K562 (cell line): ENCODE results near the gene CCDC85B.

ENCODE experiments used
- CREM ChIP-seq: IDR thresholded peaks from 2 replicates; pipeline ENCODE4 v1.6.1; 2014; ENCODE audit warnings: antibody characterized with exemption, low read depth
- ETV6 ChIP-seq, 3 experiments: fragments of 150-350 bp in 1 of 3; sonication (generic) in 1 of 3; formaldehyde crosslinking in 1 of 3; IDR thresholded peaks; 2 replicates each; pipeline versions ENCODE4 v1.6.1 to v1.8.0; 2014 to 2022; ENCODE audit warnings: borderline replicate concordance in 2 of 3, low read depth in 2 of 3, antibody characterized with exemption in 1 of 3, low read length in 1 of 3, mild to moderate bottlenecking in 1 of 3, missing genetic modification reagents in 1 of 3
- EZH2 ChIP-seq: IDR thresholded peaks from 2 replicates; pipeline ENCODE4 v1.6.1; 2012; ENCODE audit warnings: low read depth, mild to moderate bottlenecking, inconsistent platforms, low read length, borderline replicate concordance
- GABPB1 ChIP-seq: sonication (generic); formaldehyde crosslinking; IDR thresholded peaks from 2 replicates; pipeline ENCODE4 v1.8.0; 2022; ENCODE audit warnings: mild to moderate bottlenecking, missing genetic modification reagents
- HNRNPLL ChIP-seq: fragments of 200-400 bp; formaldehyde crosslinking; IDR thresholded peaks from 2 replicates; pipeline ENCODE4 v1.6.1; 2017; ENCODE audit warnings: low read length, low read depth, mild to moderate bottlenecking; ENCODE audit not compliant: poor library complexity, severe bottlenecking
- MXI1 ChIP-seq: IDR thresholded peaks from 2 replicates; pipeline ENCODE4 v1.6.1; 2011; ENCODE audit warnings: low read depth, mild to moderate bottlenecking, improper control_type of control experiment, low read length
- NFYB ChIP-seq: IDR thresholded peaks from 2 replicates; pipeline ENCODE4 v1.6.1; 2011; ENCODE audit warnings: mild to moderate bottlenecking, moderate library complexity; ENCODE audit not compliant: insufficient read length; ENCODE audit errors: extremely low read depth
- NUFIP1 ChIP-seq: fragments of 450-650 bp; IDR thresholded peaks from 2 replicates; pipeline ENCODE4 v1.6.1; 2018; ENCODE audit not compliant: partially characterized antibody
- POLR2A ChIP-seq: fragments of 450-650 bp; conservative IDR thresholded peaks from 2 replicates; pipeline ENCODE4 v1.6.1; 2016
- ZFP36 ChIP-seq: fragments of 150-350 bp; IDR thresholded peaks from 2 replicates; pipeline ENCODE4 v1.6.1; 2018; ENCODE audit warnings: low read length, low read depth; ENCODE audit not compliant: partially characterized antibody
- ZNF263 ChIP-seq: sonication (generic); formaldehyde crosslinking; IDR thresholded peaks from 2 replicates; pipeline ENCODE4 v1.8.0; 2022; ENCODE audit warnings: mild to moderate bottlenecking, missing genetic modification reagents, borderline replicate concordance
- TF ChIP-seq, protein P1 (sequence below), 3 experiments: IDR thresholded peaks in 2 of 3; conservative IDR thresholded peaks in 1 of 3; 2 replicates each; pipeline ENCODE4 v1.5.1; 2011 to 2012; ENCODE audit warnings: low read length in 3 of 3, mild to moderate bottlenecking in 3 of 3, control low read depth in 2 of 3, improper control_type of control experiment in 1 of 3, inconsistent platforms in 1 of 3, low read depth in 1 of 3, mixed read lengths in 1 of 3, moderate library complexity in 1 of 3; ENCODE audit not compliant: insufficient read depth in 2 of 3
- TF ChIP-seq, protein P2 (sequence below), 2 experiments: fragments of 450-650 bp in 1 of 2; sonication (generic) in 1 of 2; formaldehyde crosslinking; conservative IDR thresholded peaks; 2 replicates each; pipeline versions ENCODE4 v1.4.0 to v1.8.1; 2020 to 2022; ENCODE audit warnings: mild to moderate bottlenecking in 1 of 2, missing genetic modification reagents in 1 of 2
- TF ChIP-seq, protein P3 (sequence below): sonication (generic); formaldehyde crosslinking; IDR thresholded peaks from 2 replicates; pipeline ENCODE4 v1.8.0; 2023; ENCODE audit warnings: mild to moderate bottlenecking, missing genetic modification reagents

DNA sequence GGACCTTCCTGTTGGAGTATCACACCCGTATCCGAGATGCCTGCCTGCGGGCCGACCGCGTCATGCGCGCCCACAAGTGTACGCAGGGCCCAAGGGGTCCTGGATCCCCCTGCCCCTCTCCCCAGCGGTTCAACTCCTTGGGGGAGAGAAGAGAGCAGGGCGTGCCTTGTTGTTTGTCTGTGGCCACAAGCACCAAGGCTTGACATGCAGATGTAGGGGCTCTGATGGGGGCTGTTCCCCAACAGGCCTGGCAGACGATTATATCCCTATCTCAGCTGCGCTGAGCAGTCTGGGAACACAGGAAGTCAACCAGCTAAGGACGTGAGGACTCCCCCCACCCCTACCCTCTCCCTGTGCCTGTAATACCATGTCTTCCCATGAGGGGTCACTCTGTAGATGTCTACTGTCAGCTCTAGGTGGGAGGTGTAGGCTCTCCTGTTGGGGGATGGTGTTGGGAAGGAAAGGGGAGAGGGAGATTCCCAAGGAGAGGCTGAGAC is 39.3 kb upstream of the CCDC85B start:
- TF ChIP-seq EZH2 (no peak), CREM (no peak), ZNF263 (CRISPR knock-in tag) (no peak), NFYB (no peak), MXI1 (no peak), NUFIP1 (no peak), GABPB1 (CRISPR knock-in tag) (no peak), POLR2A (no peak), ZFP36 (no peak), HNRNPLL (no peak), ETV6 (IDR thresholded peaks at IDR 0.05; ENCODE audit: borderline replicate concordance in 1 of 2, low read depth in 2 of 2, low read length in 1 of 2) (no peak), ETV6 (CRISPR knock-in tag; IDR thresholded peaks at IDR 0.05; ENCODE audit: borderline replicate concordance) (no peak)
- TF ChIP-seq, protein P1, sequence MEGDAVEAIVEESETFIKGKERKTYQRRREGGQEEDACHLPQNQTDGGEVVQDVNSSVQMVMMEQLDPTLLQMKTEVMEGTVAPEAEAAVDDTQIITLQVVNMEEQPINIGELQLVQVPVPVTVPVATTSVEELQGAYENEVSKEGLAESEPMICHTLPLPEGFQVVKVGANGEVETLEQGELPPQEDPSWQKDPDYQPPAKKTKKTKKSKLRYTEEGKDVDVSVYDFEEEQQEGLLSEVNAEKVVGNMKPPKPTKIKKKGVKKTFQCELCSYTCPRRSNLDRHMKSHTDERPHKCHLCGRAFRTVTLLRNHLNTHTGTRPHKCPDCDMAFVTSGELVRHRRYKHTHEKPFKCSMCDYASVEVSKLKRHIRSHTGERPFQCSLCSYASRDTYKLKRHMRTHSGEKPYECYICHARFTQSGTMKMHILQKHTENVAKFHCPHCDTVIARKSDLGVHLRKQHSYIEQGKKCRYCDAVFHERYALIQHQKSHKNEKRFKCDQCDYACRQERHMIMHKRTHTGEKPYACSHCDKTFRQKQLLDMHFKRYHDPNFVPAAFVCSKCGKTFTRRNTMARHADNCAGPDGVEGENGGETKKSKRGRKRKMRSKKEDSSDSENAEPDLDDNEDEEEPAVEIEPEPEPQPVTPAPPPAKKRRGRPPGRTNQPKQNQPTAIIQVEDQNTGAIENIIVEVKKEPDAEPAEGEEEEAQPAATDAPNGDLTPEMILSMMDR (IDR thresholded peaks at IDR 0.05 in 2 of 3, conservative IDR thresholded peaks at IDR 0.05 in 1 of 3; ENCODE audit: insufficient read depth in 2 of 3, low read depth in 1 of 3, low read length in 3 of 3) = peak; percentile 50 to 83 (median 54)
- TF ChIP-seq, protein P2, sequence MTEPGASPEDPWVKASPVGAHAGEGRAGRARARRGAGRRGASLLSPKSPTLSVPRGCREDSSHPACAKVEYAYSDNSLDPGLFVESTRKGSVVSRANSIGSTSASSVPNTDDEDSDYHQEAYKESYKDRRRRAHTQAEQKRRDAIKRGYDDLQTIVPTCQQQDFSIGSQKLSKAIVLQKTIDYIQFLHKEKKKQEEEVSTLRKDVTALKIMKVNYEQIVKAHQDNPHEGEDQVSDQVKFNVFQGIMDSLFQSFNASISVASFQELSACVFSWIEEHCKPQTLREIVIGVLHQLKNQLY (CRISPR knock-in tag; conservative IDR thresholded peaks at IDR 0.05) = no peak
- TF ChIP-seq, protein P3, sequence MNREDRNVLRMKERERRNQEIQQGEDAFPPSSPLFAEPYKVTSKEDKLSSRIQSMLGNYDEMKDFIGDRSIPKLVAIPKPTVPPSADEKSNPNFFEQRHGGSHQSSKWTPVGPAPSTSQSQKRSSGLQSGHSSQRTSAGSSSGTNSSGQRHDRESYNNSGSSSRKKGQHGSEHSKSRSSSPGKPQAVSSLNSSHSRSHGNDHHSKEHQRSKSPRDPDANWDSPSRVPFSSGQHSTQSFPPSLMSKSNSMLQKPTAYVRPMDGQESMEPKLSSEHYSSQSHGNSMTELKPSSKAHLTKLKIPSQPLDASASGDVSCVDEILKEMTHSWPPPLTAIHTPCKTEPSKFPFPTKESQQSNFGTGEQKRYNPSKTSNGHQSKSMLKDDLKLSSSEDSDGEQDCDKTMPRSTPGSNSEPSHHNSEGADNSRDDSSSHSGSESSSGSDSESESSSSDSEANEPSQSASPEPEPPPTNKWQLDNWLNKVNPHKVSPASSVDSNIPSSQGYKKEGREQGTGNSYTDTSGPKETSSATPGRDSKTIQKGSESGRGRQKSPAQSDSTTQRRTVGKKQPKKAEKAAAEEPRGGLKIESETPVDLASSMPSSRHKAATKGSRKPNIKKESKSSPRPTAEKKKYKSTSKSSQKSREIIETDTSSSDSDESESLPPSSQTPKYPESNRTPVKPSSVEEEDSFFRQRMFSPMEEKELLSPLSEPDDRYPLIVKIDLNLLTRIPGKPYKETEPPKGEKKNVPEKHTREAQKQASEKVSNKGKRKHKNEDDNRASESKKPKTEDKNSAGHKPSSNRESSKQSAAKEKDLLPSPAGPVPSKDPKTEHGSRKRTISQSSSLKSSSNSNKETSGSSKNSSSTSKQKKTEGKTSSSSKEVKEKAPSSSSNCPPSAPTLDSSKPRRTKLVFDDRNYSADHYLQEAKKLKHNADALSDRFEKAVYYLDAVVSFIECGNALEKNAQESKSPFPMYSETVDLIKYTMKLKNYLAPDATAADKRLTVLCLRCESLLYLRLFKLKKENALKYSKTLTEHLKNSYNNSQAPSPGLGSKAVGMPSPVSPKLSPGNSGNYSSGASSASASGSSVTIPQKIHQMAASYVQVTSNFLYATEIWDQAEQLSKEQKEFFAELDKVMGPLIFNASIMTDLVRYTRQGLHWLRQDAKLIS = no peak
